ENCODE results near the gene CAV3. TPM values are rescaled to one million over a fixed set of nuclear protein-coding genes. Genes with fewer than 3 reads are reported as not detected.

Gene CAV3
- total RNA-seq, 1 experiment from 2014 or later: not detected

DNA sequence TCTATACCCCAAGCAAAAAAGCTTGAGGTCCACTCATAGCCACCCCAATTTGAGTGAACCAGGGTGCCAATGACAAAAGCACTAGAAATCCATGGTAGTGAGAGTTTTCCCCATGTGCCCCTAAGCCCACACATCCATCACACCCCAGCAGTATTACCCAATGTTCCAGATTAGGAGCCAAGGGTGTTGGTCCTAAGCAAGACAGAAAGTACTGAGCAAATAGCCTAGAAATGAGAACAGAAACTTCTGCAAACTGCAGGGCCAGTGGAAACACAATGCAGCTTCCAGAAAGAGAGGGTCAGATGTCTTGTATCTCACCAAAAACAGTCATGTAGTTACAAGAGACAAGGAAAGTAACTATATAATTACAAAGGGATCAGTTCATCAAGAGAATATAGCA, 46.7 kb downstream of the CAV3 start:
- H3K4me1 ChIP-seq: no peaks in the 10 kb centered on the region
- CTCF ChIA-PET: no interaction called here
- POLR2A ChIA-PET: no interaction called here

DNA sequence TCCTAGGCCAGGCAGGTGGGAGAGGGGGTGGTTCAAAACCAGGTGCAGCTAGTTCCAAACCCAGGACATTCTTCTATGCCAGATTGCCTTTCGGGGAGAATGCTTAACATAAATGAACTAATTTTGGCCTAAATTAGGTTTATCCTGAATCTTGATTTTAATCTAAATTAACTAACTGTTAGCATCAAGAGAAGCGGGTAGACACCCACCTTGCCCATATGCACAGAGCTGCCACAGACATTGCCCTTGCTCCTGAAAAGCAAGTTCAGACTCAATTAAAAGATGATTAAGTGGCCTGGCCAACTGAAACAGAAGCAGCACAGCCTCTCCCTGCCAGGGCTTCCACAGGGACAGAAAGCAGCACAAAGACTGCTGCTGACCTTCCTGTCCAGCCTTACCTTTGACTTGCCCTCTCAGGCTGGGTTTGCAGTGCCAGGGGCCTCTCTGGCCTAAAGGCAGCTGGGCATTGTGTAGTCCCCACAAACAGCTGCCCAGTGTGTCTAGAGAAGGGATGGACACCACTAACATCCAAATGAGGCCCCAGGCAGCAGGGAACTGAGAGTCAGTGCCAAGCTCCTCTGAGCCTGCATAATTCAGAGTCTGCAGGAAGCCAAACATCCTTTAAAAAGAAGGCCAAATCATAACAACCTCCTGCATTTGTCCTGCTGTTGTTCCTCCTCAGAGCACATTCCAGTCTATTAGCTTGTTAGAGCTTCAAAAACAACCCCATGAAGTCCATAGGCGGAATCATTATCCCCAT, 51.3 kb downstream of the CAV3 start:
- no peak for DNase-seq
- no peak overlapping the region for H3K4me3 Mint-ChIP-seq (ENCODE audit: unreplicated experiment)
- intact Hi-C loops (cut with micrococcal nuclease; ENCODE audit: unreplicated experiment): no loop called here
- no peaks in the 10 kb centered on the region for H3K9me3 ChIP-seq
- H3K4me1 Mint-ChIP-seq (ENCODE audit: low read depth, unreplicated experiment): no peaks in the 10 kb centered on the region
- H3K36me3 ChIP-seq (ENCODE audit: control insufficient read depth, insufficient read depth, low read length): no peaks in the 10 kb centered on the region
- BruUV-seq (replicated peaks): no TSS peak
- H3K9me3 Mint-ChIP-seq (ENCODE audit: unreplicated experiment): no peaks in the 10 kb centered on the region
- no peaks in the 10 kb centered on the region for H3K36me3 Mint-ChIP-seq (ENCODE audit: insufficient read depth, unreplicated experiment)
- no peak overlapping the region for H3K4me3 ChIP-seq (ENCODE audit: low read depth, low read length)
- H3K27ac Mint-ChIP-seq (ENCODE audit: unreplicated experiment): no peak overlapping the region
- no peaks in the 10 kb centered on the region for H3K27me3 ChIP-seq (replicated peaks; ENCODE audit: control insufficient read depth, insufficient read depth, low read length)
- CTCF ChIA-PET: no interaction called here
- POLR2A ChIA-PET: no interaction called here
- H3K4me1 ChIP-seq: no peaks in the 10 kb centered on the region
- H3K27me3 Mint-ChIP-seq (ENCODE audit: insufficient read depth, unreplicated experiment): no peaks in the 10 kb centered on the region
- TF ChIP-seq, protein P1, sequence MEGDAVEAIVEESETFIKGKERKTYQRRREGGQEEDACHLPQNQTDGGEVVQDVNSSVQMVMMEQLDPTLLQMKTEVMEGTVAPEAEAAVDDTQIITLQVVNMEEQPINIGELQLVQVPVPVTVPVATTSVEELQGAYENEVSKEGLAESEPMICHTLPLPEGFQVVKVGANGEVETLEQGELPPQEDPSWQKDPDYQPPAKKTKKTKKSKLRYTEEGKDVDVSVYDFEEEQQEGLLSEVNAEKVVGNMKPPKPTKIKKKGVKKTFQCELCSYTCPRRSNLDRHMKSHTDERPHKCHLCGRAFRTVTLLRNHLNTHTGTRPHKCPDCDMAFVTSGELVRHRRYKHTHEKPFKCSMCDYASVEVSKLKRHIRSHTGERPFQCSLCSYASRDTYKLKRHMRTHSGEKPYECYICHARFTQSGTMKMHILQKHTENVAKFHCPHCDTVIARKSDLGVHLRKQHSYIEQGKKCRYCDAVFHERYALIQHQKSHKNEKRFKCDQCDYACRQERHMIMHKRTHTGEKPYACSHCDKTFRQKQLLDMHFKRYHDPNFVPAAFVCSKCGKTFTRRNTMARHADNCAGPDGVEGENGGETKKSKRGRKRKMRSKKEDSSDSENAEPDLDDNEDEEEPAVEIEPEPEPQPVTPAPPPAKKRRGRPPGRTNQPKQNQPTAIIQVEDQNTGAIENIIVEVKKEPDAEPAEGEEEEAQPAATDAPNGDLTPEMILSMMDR (IDR thresholded peaks at IDR 0.05; ENCODE audit: insufficient read depth in 1 of 2, low read depth in 1 of 2, low read length in 1 of 2, severe bottlenecking in 1 of 2, unreplicated experiment in 1 of 2): no peak

More for the DNA sequence above, 46.7 kb downstream of the CAV3 start:
- Histone ChIP-seq H3K36me3 (ENCODE audit: control insufficient read depth, insufficient read depth, low read length) (no peaks in the 10 kb centered on the region), H3K9me3 (no peaks in the 10 kb centered on the region), H3K27me3 (replicated peaks; ENCODE audit: control insufficient read depth, insufficient read depth, low read length) (no peaks in the 10 kb centered on the region), H3K4me3 (ENCODE audit: low read depth, low read length) (no peak overlapping the region)
- TF ChIP-seq, protein P1 (IDR thresholded peaks at IDR 0.05; ENCODE audit: insufficient read depth in 1 of 2, low read depth in 1 of 2, low read length in 1 of 2, severe bottlenecking in 1 of 2, unreplicated experiment in 1 of 2): no peak
- intact Hi-C loops (cut with micrococcal nuclease; ENCODE audit: unreplicated experiment): no loop called here
- BruUV-seq (replicated peaks): no TSS peak
- no peak for DNase-seq
- Mint-ChIP-seq H3K9me3 (ENCODE audit: unreplicated experiment) (no peaks in the 10 kb centered on the region), H3K36me3 (ENCODE audit: insufficient read depth, unreplicated experiment) (no peaks in the 10 kb centered on the region), H3K4me3 (ENCODE audit: unreplicated experiment) (no peak overlapping the region), H3K27ac (ENCODE audit: unreplicated experiment) (no peak overlapping the region), H3K4me1 (ENCODE audit: low read depth, unreplicated experiment) (no peaks in the 10 kb centered on the region), H3K27me3 (ENCODE audit: insufficient read depth, unreplicated experiment) (peaks cover 2% of the 10 kb centered on the region)

DNA sequence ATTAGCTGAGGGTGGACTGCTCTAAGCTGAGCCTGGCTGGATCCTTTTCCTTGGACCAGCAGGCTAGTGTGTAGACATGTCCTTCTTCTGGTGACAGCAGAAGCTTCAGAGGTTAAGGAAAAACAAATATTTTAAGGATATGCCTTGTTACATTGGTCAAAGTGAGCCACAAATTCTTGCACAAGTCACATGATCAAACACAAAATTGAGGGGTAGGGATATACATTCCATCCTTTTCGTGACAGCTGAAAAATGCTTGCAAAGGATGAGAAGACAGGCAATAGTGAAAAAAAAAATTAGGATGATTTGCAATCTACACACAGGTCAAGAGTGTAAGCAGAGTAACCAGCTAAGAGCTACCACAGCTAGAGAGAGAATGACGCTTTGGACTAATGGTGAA, 56.9 kb downstream of the CAV3 start:
- H3K27me3 ChIP-seq (replicated peaks; ENCODE audit: control insufficient read depth, insufficient read depth, low read length): no peaks in the 10 kb centered on the region
- no TSS peak for BruUV-seq (replicated peaks)
- intact Hi-C loops (cut with micrococcal nuclease; ENCODE audit: unreplicated experiment): no loop called here
- Mint-ChIP-seq H3K36me3 (ENCODE audit: insufficient read depth, unreplicated experiment) (no peaks in the 10 kb centered on the region), H3K27ac (ENCODE audit: unreplicated experiment) (no peak overlapping the region), H3K9me3 (ENCODE audit: unreplicated experiment) (no peaks in the 10 kb centered on the region), H3K4me1 (ENCODE audit: low read depth, unreplicated experiment) (no peaks in the 10 kb centered on the region), H3K27me3 (ENCODE audit: insufficient read depth, unreplicated experiment) (no peaks in the 10 kb centered on the region), H3K4me3 (ENCODE audit: unreplicated experiment) (no peak overlapping the region)
- TF ChIP-seq, protein P1 (IDR thresholded peaks at IDR 0.05; ENCODE audit: insufficient read depth in 1 of 2, low read depth in 1 of 2, low read length in 1 of 2, severe bottlenecking in 1 of 2, unreplicated experiment in 1 of 2): no peak
- DNase-seq: no peak
- CTCF ChIA-PET: no interaction called here
- no peaks in the 10 kb centered on the region for H3K4me1 ChIP-seq
- H3K36me3 ChIP-seq (ENCODE audit: control insufficient read depth, insufficient read depth, low read length): no peaks in the 10 kb centered on the region
- no peaks in the 10 kb centered on the region for H3K9me3 ChIP-seq
- H3K4me3 ChIP-seq (ENCODE audit: low read depth, low read length): no peak overlapping the region
- POLR2A ChIA-PET: no interaction called here

All from Caco-2 (cell line).